Activated CD8-positive, alpha-beta memory T cell treated with anti-CD3 and anti-CD28 coated beads for 4 hours (primary cell): ENCODE data around the gene BHLHE23.

ENCODE experiments used
- DNase-seq, 2 donors: peaks; one replicate each; pipeline ENCODE4 v3.0.0-alpha.2; 2020; ENCODE audit warnings: low read depth in 2 of 2

Gene BHLHE23

DNA sequence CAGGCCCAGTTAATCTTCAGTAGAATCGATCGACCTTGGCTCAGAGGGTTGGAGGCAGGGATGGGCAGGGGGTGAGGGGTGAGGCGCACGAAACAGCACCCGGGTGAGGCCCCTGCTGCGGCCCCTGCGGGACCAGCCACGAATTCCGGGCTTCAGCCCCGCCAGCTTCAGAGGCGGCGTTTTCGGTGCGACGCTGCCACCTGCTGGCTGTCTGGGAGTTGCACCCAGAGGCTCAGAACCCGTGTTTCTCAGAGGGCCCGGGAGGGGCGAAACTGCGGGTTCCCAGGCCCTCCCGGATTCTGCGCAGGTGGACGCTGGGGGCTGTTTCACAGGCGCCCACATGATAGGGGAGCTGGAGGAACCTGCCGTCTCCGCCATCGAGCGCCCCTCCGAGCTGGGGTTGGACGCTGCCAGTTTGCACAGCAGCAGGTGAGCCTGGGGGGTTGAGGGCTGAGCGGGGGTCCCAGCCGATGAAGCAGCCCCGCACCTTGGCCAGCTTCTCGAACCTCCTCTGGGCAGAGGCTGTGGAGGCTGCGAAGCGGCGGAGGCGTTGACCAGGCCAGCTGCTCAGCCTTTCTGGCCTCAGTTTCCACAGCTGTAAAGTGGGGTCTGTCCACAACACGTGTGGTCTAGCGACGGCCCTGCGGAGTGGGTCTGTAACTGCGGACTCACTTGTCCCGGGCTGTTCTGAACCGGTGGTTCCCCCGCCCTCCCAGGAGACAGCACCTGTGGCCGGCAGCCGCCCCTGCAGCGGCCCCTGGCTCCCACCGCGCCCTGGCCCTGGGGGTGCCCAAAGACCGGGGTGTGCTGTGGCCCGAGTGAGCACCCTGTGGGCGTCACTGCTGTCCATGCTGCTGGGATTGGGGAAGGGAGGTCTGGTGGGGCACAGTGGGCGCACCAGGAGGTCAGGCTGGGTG is 2.5 kb upstream of the BHLHE23 start:
- peak; percentile 56 to 69 for DNase-seq

DNA sequence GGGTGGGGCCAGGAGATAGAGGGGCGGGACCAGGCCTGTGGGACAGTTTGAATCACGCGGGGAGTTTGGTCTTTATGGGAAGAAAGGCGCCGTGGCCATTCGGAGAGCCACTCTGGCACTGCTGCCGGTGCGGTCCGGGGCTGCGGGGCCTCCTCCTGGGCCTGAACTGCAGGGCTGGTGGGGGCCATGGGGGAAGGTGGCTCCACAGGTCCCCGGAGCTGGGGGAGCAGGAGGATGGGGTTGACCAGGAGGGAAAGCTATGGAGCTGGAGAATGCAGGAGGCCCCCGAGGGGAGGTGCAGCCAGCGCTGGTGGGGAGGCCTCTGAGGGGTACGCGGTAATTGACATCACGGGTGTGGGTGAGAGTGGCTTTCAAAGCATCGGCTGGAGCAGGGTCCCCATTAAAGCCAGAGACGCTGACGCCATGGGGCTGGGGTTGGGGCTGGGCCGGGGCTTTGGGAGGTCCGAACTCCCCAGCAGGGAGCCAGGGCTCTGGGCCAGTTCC is 1.8 kb upstream of the BHLHE23 start:
- DNase-seq, result no peak

DNA sequence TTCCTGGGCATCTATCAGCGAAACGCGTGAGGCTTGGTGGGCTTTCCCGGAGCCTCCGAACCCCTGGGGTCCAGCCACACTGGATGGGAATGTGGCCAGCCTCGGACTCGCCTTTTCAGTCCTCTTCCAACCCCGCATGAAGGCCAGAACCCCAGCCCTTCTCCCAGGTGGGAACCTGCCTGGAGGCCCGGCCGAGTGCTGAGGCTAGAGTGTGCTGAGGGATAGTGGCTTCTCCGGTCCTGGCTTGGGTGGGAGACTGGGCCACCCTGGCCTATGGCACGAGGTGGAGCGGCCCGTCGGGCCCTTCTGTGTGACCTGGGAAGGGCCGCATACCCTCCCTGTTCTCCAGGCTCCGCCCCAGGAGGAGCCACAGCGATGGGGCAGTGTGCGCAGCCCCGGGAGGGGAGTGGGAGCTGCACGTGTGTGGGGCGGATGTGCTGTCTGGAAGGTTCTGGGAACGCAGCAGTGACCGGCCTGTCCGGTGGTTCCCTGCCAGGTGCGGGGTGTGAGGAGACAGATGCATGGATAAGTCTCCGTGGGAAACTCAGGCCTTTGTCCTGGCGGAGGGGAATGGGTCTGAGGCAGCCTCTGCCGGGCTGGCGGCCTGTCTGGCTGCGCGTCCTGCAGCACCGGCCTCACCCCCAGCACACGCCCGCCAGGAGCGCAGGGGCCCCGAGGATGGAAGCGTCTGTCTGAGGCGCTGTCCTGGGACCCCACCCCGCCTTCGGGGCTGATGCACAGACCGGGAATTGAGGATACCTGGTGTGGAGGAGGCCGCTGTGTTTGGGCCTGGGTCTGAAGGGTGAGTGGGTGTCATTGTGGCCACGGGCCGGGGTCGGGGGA is 1.1 kb upstream of the BHLHE23 start:
- DNase-seq, result no peak

DNA sequence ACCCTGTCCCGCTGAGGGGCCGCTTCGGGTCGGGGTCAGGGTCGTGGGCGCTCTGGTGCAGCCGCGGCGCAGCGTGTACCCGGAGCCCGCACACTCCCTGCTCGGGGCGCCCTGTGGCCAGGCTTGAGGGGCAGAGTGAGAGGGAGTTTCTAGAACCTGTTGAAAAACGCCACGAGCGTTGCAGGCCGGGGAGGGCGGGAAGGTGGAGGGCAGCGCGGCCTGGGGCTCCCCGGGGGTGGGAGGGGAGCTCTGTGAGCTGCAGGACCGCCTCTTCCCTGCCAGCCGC is 539 bp upstream of the BHLHE23 start:
- DNase-seq, result no peak

DNA sequence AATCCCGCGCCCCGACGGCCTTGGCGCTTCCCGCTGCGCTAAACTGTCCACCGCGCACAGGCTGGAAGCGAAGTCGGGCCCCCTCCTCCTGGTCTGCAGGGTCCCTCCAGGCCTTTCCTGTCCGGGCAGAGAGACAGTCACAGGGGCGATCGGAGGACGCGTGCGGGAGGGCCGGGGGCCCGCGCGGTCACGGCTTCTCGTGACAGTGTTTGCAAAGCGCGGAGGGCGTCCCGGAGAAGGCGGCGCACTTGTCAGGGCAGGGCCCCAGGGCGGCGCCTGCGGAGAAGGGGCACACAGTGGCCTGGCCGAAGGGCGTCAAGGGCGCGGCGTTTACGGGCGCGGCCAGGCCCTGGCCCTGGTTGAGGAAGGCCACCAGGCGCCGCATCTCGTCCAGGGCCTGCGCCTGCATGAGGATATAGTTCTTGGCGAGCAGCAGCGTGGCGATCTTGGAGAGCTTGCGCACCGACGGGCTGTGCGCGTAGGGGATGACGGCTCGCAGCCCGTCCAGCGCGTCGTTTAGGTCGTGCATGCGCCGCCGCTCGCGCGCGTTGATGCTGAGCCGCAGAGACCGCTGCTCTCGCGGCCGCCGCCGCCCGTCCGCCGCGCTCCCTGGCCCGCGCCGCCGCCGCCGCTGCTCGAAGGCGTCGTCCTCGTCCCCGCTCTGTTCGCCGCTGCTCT is 763 bp downstream of the BHLHE23 start:
- no peak for DNase-seq

DNA sequence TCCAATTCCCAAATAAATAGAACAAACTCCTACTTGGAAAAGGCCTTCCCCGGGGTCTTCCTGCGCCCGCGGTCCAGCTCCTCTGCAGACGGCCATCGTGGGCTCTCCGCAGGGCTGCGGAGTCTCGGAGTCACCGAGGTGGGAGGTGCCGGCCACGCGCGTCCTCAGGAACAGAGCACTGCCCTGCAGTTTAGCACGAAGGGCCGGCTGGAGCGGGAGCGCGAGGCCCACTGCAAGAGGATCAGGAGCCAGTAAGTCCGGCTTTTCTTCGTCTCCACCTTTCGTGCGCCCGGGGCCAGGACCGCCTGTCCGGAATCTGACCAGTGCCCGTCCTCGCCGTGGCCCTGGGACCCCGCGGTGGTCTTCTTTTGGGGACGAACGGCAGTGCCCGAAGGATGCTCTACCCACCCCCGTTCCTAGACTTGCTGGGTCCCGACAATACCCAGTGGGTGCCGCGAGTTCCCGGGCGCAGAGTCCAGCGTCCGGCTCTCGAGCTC is 1.4 kb downstream of the BHLHE23 start:
- DNase-seq, result no peak

DNA sequence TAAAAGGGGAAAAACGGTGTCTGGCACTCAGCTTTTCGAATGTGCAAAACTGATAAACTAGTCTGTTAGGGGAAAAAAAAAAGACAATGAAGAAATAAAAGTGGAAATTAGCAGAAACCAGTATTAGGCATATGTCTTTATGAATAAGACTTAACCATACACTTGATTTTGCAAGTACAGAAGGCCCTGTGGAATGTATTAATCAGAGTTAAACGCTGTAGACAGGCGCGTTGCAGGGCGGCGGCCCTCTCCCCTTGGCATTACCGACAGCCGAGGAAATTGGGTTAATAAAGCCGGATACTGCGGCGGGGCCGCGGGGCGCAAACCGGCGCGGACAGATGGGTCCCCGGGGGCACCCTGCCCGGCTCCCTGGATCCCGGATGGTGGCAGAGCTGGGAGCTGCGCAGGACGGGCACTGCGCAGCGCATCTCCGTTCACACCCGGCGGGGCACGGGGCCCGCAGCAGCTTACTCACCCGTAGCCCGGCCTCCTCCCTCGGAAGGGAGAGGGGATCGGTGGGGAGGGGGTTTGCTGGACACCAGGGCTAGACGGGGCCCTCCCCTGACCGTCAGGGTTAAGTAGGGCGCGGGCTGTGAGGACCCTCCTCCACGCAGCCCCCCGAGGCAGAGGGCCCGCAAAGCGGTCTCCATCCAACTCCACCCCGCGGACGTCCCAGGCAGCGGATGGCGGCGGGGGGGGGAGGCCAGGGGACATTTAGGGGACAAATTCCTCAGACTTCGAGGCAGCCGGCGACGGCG is 2.0 kb downstream of the BHLHE23 start:
- DNase-seq, result no peak

DNA sequence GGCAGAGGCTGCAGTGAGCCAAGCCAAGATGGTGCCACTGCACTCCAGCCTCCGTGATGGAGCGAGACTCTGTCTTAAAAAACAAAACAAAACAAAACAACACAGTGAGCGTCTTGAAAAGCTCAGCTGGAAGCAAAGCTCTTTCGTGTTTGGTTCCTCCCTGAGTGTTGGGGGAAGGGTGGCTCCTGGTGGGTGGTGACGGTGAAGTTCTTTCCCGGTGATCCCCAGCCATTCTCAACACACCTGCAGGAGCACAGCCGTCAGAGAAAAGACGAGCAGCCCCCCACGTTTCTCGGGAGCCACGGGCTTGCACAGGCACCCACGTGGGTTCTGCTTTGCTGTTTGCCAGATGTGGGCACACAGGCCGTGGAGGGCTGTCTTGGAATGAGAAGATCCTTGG is 3.2 kb downstream of the BHLHE23 start:
- DNase-seq, result no peak

DNA sequence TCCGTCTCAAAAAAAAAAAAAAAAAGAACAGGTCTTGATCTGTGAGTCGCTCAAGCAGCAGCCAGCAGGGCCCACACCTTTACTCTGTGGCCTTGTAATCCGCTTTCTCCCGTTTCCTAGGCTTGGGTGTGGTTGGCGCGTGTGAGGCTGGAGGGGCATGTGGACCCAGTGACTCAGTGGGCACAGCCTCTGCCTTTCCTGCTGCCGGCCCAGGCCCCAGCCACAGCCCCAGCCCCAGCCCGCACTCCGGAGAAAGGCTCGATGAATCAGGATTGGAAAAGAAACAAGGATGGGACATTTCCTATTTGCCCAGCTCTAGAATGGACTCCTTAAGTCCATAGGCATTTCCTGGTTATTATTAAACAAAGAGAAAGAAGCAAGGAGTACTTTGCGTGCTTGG is 4.3 kb downstream of the BHLHE23 start:
- DNase-seq, result no peak

DNA sequence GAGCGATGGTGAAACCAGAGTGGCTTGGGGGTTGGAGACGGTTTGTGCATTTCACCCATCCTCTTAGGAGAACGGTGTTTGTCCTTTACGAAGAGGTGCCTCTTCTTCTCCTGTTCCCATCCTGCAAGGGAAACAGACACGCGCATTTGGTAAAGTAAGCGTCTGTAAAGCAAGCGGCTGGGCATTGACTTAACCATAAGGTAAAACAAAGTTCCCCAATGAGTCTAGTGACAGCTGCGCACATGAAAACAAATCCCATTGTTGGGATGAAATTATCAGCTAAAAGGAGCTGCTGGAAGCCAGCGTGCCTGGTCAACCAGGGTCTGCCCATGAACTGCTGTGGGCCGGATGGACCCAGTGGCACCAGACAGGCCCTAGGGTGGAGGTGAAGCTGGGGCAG is 5.8 kb downstream of the BHLHE23 start:
- DNase-seq, result no peak

DNA sequence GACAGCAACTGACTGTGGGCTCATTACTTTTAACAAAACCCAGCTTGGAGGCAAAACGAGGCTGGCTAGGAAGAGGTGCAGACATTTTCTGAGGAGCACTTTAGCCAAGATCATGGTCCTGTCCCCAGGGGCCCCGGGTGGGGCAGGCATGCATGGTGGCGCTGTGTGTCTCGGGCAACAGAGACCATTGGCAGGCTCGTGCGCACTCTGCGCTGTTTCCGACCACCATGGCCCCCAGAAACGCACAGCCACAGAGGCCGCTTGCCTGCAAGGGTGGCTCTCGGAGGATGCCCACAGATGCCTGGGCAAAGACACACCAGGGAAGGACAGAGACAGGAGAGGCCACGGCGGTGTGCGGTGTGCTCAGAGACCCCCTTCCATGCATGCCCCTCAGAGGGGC is 6.7 kb downstream of the BHLHE23 start:
- no peak for DNase-seq

DNA sequence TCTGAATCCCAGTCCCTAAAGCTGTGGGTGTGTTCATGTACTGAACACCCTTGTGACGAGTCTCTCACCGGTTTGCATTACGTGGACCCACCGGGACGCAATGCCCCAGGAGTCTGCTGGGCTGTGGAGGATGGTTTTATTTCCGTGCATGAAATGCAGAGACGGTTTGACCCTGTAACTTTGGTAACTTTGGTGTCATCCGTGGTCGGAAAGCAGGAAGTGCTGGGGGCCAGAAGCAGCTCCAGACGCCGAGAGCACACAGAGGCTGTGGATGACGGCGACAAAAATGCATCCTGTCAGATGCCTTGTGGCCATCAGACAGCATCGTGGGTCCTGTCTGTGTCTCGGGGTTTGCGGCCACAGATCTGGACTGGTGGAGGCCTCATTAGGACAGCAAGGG is 7.2 kb downstream of the BHLHE23 start:
- no peak for DNase-seq

DNA sequence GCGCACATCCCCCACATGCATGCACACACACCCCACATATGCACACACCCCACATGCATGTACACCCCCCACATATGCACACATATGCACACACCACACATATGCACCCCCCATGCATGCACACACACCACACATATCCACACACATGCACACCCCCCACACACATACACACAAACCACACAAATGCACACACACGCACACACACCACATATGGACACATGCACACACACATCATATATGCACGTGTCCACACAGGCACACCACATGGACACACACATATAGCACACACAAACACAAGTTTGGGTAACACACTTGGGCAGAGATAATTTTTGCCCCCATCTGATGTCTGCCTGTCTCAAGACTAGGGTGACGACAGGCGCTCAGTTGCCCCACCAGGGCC is 8.3 kb downstream of the BHLHE23 start:
- no peak for DNase-seq

DNA sequence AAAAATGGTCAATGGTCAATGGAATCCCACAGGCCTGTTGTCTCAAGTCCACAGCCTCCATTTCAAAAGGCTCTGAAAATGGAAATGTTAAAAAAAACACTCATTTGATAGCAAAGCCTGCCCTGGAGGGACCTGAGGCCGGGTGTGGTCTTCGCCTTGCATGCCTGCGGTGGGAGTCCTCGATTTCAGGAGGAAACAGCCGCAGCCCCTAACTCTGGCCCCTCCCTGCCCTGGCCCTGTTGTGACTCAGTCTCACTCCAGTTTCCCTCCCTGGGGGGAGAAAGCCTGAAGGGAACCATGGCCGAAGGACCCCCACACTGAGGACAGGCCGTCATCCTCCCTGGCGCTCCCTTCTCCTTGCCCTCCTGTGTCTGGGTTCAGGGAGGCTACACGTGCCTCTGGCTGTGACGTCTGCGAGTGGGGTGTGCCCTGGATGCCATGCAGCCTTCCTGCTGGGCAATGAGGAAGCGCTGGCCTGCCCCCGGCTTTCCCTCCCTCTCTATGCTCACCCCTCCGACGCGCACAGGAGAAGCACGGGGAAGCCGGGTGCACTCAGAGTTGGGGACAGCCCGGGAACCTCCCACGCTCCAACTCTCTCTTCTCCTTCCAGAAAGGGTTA is 9.2 kb downstream of the BHLHE23 start:
- no peak for DNase-seq

DNA sequence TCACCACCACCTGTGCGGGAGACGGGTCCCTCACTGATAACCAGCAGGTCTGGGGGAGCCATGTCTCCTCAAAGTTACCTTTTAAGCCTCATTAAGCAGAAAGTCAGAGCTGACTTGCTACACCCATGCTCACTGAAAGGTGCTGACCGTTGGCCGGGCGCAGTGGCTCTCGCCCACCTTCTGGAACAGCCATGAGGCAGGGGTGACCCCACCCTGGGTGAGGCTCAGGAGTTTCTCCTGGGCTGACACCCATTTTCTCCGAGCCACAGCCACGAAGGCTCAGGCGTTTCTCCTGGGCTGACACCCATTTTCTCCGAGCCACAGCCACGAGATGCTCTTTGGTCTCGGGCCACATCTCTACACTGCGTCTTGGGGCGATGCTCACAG is 10.2 kb downstream of the BHLHE23 start:
- no peak for DNase-seq

DNA sequence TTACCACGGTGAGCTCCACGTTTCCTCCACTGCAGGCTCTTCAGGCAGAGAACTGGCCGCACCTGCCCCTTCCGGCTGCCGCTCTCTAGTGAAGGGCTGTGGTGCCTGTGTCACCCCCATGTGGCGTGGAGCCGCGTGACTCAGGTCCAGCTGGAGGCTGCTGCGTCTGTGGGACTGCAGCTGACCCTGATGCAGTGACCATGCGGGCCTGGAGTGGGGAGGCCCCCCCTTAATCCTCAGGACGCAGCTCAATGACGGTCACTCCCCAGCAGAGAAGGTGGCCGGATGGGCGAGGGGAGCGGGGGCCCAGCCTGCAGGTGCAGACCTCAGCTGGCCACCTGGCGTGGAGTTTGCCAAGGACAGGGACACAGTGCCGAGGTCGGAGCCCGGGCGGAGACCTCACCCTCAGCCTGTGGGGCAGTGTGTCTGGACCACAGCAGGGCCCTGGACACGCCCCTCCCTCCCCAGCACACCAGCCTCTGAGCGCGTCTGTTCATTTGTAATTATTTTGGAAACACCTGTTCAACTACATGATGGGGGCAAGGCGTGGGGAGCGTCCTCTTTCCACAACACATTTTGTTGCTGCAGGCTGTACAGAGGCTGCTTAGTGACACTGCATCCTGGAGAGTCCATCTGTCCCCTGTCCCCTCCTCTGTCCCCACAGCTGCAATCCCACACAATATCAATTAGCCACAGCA is 10.7 kb downstream of the BHLHE23 start:
- no peak for DNase-seq

DNA sequence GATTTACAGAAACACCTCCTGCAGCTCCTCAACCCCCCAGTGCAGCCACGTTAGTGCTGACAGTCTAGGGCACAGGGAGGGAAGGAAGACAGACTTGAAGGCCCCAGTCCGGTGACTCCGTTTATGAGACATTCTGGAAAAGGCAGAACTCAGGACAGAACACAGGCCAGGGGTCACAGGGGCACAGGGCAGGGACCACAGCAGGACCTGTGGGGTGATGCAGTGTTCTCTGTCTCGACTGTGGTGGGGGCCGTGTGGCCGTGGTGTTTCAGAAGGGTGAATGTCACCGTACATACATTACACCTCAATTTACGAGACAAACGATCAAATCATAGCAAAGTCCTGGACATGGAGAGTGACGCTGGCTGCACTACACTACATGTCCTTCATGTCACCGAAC is 11.3 kb downstream of the BHLHE23 start:
- DNase-seq, result no peak

DNA sequence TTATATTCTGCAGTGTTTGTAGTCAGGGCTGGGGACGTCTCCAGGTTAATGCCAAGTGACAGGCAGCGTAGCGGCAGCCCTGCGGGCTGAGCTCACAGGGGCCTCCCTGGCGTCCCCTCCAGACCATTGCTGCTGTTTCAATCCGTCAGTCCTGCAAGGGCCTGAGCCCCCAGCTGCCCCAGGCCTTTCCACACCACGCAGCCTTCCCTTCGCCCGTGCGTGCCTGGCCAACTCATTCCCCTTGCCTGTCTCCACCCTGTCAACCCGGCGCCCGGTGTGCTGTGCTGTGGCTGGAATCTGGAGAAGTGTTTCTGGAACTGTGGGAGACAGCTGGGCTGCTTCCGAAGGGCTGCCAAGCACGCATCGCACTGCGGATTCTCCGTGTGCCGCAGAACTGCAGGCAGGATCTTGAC is 11.9 kb downstream of the BHLHE23 start:
- DNase-seq, result no peak

DNA sequence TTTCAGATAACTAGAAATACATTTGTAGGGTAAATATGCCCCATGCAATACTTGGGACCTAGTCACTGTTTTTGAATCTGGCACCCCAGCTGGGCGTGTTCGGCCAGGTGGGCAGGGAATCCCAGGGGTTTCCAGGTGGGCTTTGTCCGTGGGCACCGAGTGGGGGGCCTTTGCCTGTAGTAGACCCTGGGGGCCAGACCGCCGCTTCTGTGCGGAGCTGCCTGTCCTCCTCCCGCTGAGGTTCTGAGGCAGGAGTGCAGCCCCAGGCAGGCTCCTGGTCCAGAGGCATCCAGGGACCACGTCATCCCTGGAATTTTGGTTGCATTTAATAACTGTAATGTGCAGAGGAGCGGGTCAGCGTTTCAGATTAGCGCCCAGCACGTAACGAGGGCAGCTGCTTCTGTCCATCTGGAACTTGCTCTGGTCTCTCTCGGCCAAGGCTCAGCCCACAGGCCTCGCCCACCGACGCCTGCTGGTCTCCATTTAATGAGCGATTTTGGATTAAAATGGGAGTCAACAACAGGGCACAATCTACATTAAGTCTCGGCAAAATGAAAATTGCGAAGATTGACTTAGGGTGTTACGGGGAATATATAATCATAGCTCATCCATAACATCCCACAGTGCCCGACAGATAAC is 12.8 kb downstream of the BHLHE23 start:
- no peak for DNase-seq

DNA sequence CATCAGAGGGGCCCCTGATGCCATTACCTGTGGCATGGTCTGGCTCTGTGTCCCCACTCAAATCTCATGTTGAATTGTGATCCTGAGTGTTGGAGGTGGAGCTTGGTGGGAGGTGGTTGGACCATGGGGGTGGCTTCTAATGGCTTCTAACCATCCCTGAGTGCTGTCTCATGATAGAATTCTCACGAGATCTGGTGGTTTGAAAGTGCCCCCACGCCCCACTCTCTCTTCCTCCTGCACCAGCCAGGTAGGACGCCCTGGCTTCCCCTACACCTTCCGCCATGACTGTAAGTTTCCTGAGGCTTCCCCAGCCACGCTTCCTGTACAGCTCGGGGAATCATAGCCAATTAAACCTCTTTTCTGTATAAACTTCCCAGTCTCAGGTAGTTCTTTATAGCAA is 14.9 kb downstream of the BHLHE23 start:
- no peak for DNase-seq
